Measurements from ENCODE around the gene JARID2. TPM values are rescaled to one million over a fixed set of nuclear protein-coding genes. Genes with fewer than 3 reads are reported as not detected.
A peak's percentile ranks its signal among the peaks of the same experiment; 100 is the strongest.

Gene JARID2
- total RNA-seq, 2 experiments from 2014 or later, result 30.0 to 42.4 TPM

DNA sequence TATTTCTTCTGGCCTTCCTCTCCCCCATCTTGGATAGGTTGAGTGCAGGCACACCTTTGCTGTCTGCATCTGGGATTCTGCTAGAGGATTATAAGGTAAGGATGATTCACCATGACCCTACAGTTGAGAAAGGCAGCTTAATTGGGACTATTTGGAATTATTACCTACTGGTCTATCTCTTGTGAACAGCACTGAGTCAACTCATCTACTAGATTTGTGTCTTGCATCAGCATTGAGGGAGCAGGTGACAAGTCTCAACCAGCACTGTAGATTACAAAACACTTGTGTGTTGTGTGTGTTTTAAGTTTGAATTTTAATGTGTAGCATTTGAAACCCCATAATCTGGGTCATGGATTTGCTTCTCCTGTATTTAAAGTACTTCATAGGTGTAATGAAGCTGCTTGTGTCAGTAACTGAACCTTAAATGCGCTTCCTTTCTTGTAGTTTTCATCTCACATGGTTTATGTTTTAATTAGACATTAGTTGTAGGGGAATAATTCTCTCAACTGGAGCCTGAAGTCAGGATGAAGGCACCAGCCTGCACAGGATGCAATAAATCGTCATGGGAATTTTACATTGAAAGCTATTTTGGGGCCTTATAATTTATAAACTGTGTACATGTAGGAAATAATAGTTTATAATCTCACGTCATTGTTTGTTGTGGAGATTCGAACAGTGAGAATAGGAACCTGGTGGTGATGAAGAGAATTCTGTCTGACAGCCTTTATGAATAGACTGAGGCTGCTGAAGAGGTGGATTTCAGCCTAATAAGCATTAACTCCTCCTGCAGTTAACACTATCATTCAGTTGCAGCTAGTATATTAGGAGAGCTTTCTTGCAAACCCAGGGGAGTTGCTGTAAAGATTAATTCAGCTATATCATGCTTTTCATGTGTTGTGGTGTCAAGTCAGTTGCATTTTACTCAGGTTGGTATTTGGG, 125.1 kb downstream of the JARID2 start:
- no peak overlapping the region for H3K4me3 Mint-ChIP-seq
- ATAC-seq (no peak), DNase-seq (no peak)
- H3K36me3 Mint-ChIP-seq, result peaks cover 24% of the 10 kb centered on the region
- no peak overlapping the region for H3K27ac Mint-ChIP-seq
- no peaks in the 10 kb centered on the region for H3K9me3 Mint-ChIP-seq (ENCODE audit: low read depth)
- no peaks in the 10 kb centered on the region for H3K27me3 Mint-ChIP-seq
- CTCF ChIA-PET, result interaction anchor here (0.9 to 1.5 kb wide), 2 partner anchors 10 to 17 kb away, joined by 3 read pairs; no protein-coding TSS in a partner anchor
- peaks cover 40% of the 10 kb centered on the region for H3K4me1 Mint-ChIP-seq

DNA sequence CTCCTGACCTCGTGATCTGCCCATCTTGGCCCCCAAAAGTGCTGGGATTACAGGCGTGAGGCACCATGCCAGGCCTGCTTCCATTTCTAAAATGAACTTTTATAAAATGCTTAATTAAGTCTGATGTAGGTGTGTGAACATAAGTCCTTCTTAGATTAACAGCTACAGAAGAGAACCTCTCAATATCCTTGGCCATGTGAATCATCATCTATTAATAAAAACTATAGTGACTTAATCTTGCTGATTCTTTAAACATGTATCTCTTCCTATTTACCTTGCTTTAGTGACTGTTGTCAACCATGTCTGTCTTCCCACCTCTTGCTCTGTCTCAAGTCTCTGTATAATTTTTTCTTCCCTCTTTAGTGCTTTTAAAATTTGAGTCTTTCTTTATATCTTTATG, 127.1 kb downstream of the JARID2 start:
- CTCF ChIA-PET, result no interaction called here
- DNase-seq, result no peak
- Mint-ChIP-seq H3K36me3 (peaks cover 27% of the 10 kb centered on the region), H3K9me3 (ENCODE audit: low read depth) (no peaks in the 10 kb centered on the region), H3K27me3 (no peaks in the 10 kb centered on the region), H3K4me1 (peaks cover 27% of the 10 kb centered on the region), H3K4me3 (no peak overlapping the region), H3K27ac (no peak overlapping the region)
- no peak for ATAC-seq

DNA sequence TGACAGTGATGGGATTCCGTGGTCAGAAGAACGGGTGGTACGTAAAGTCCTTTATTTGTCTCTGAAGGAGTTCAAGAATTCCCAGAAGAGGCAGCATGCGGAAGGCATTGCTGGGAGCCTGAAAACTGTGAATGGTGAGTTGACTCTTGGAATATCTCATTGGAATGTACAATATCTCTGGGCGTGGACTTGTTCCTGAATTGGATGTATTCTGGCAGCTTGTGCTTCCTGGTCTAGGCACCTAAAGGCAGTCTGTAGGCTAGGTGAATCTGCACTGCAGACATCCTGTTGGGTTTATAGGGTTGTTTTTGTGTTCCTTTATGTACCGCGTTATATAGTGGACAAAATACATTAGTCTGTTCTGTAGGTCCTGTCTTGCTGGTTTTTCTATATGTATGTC, 128.2 kb downstream of the JARID2 start:
- ATAC-seq, result no peak
- DNase-seq, result no peak
- Mint-ChIP-seq H3K27me3 (no peaks in the 10 kb centered on the region), H3K4me3 (no peak overlapping the region), H3K4me1 (peaks cover 22% of the 10 kb centered on the region), H3K9me3 (ENCODE audit: low read depth) (no peaks in the 10 kb centered on the region), H3K36me3 (peaks cover 22% of the 10 kb centered on the region), H3K27ac (no peak overlapping the region)
- CTCF ChIA-PET, result no interaction called here

GRCh38 chr6:15375018-15375417, 129.1 kb downstream of the JARID2 start:
- H3K27me3 Mint-ChIP-seq, result no peaks in the 10 kb centered on the region
- CTCF ChIA-PET, result no interaction called here
- DNase-seq, result no peak
- H3K4me1 Mint-ChIP-seq, result peaks cover 19% of the 10 kb centered on the region
- no peak overlapping the region for H3K27ac Mint-ChIP-seq
- no peak overlapping the region for H3K4me3 Mint-ChIP-seq
- H3K9me3 Mint-ChIP-seq (ENCODE audit: low read depth), result no peaks in the 10 kb centered on the region
- H3K36me3 Mint-ChIP-seq, result peaks cover 20% of the 10 kb centered on the region
- ATAC-seq, result no peak

DNA sequence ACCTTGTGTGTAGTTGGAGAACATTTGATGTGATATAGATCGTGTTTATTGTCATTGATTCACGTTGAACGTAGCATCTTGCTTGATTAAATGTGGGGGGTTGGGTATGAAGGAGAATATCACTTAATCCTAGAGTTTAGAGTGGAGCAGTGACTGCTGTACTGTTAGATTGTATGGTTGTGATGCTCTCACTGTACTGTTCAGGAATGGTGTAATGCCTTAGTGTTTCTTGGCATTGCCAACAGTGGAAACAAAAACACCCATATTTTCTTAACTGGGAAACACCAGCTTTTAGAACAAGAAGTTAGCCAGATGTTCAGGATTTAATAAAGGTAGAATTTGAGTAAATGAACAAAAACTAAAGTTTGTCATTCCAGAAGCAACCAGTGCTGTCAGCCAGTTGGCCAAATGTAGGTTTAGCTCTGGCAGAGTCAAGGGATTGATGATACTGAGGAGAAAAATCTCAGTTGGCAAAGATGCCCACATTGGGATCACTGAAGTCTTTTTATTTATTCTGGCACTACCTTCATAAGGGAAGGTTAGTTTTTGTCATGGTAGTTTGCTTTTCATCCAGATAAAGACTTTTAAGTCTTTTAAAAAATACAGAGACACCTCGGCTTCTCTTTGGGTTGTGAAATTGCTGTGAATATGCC, 129.9 kb downstream of the JARID2 start:
- Mint-ChIP-seq H3K36me3 (peaks cover 20% of the 10 kb centered on the region), H3K4me3 (no peak overlapping the region), H3K4me1 (peaks cover 19% of the 10 kb centered on the region), H3K27me3 (no peaks in the 10 kb centered on the region), H3K27ac (no peak overlapping the region), H3K9me3 (ENCODE audit: low read depth) (no peaks in the 10 kb centered on the region)
- no peak for DNase-seq
- CTCF ChIA-PET, result no interaction called here
- no peak for ATAC-seq

GRCh38 chr6:15376900-15377487, 131.1 kb downstream of the JARID2 start:
- Mint-ChIP-seq H3K9me3 (ENCODE audit: low read depth) (no peaks in the 10 kb centered on the region), H3K4me1 (peaks cover 16% of the 10 kb centered on the region), H3K36me3 (peaks cover 20% of the 10 kb centered on the region), H3K4me3 (no peak overlapping the region), H3K27ac (no peak overlapping the region), H3K27me3 (no peaks in the 10 kb centered on the region)
- DNase-seq (no peak), ATAC-seq (no peak)
- CTCF ChIA-PET, result no interaction called here

GRCh38 chr6:15378272-15378671, 132.4 kb downstream of the JARID2 start:
- Mint-ChIP-seq H3K27ac (peak overlapping the region; percentile 16), H3K27me3 (no peaks in the 10 kb centered on the region), H3K9me3 (ENCODE audit: low read depth) (no peaks in the 10 kb centered on the region), H3K4me3 (no peak overlapping the region), H3K36me3 (peaks cover 19% of the 10 kb centered on the region), H3K4me1 (peaks cover 17% of the 10 kb centered on the region)
- DNase-seq (no peak), ATAC-seq (no peak)
- CTCF ChIA-PET, result no interaction called here

- H3K36me3 Mint-ChIP-seq, result peaks cover 19% of the 10 kb centered on the region
- ATAC-seq, result no peak
- CTCF ChIA-PET, result interaction anchor here (1.0 kb wide), 1 partner anchor 11 kb away, joined by 4 read pairs; no protein-coding TSS in a partner anchor
- no peaks in the 10 kb centered on the region for H3K27me3 Mint-ChIP-seq
- no peak overlapping the region for H3K27ac Mint-ChIP-seq
- DNase-seq, result no peak
- H3K9me3 Mint-ChIP-seq (ENCODE audit: low read depth), result no peaks in the 10 kb centered on the region
- no peak overlapping the region for H3K4me3 Mint-ChIP-seq
- H3K4me1 Mint-ChIP-seq, result peaks cover 17% of the 10 kb centered on the region
These were observed 133.0 kb downstream of the JARID2 start for GRCh38 chr6:15378866-15379265.

- no peak overlapping the region for H3K4me3 Mint-ChIP-seq
- no peaks in the 10 kb centered on the region for H3K9me3 Mint-ChIP-seq (ENCODE audit: low read depth)
- peaks cover 24% of the 10 kb centered on the region for H3K4me1 Mint-ChIP-seq
- CTCF ChIA-PET, result no interaction called here
- no peak for DNase-seq
- H3K27me3 Mint-ChIP-seq, result no peaks in the 10 kb centered on the region
- H3K36me3 Mint-ChIP-seq, result peaks cover 17% of the 10 kb centered on the region
- no peak for ATAC-seq
- no peak overlapping the region for H3K27ac Mint-ChIP-seq
These were observed 134.5 kb downstream of the JARID2 start for GRCh38 chr6:15380351-15380750.

GRCh38 chr6:15382089-15382488, 136.2 kb downstream of the JARID2 start:
- peaks cover 35% of the 10 kb centered on the region for H3K4me1 Mint-ChIP-seq
- no peaks in the 10 kb centered on the region for H3K9me3 Mint-ChIP-seq (ENCODE audit: low read depth)
- CTCF ChIA-PET, result interaction anchor here (0.9 kb wide), 1 partner anchor 12 kb away, joined by 3 read pairs; no protein-coding TSS in a partner anchor
- DNase-seq (no peak), ATAC-seq (no peak)
- H3K27ac Mint-ChIP-seq, result no peak overlapping the region
- no peak overlapping the region for H3K4me3 Mint-ChIP-seq
- H3K36me3 Mint-ChIP-seq, result peaks cover 7% of the 10 kb centered on the region
- no peaks in the 10 kb centered on the region for H3K27me3 Mint-ChIP-seq

DNA sequence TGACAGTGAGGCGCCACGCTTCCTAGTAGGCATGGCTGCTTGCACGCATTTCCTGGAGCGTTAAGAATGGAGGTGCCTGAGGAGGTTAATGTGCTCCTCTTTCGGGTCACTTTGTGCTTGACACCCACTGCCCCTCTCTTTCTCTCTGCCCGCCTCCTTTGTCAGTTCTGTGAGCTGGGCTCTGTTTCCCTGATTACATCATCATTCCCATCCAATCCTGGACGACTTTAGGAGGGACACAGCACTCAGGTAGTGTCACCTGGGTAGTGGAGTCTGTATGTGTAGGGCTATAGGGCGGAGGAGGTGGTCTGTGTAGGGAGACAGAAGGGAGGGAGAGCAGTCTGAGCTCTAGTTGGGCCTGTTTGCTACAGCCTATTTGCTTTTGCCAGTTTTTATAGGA, 136.8 kb downstream of the JARID2 start:
- H3K27ac Mint-ChIP-seq, result no peak overlapping the region
- no peak overlapping the region for H3K4me3 Mint-ChIP-seq
- H3K9me3 Mint-ChIP-seq (ENCODE audit: low read depth), result no peaks in the 10 kb centered on the region
- CTCF ChIA-PET, result no interaction called here
- H3K36me3 Mint-ChIP-seq, result peaks cover 4% of the 10 kb centered on the region
- no peaks in the 10 kb centered on the region for H3K27me3 Mint-ChIP-seq
- peaks cover 40% of the 10 kb centered on the region for H3K4me1 Mint-ChIP-seq
- DNase-seq (no peak), ATAC-seq (no peak)

- H3K27me3 Mint-ChIP-seq, result no peaks in the 10 kb centered on the region
- no peaks in the 10 kb centered on the region for H3K9me3 Mint-ChIP-seq (ENCODE audit: low read depth)
- H3K4me3 Mint-ChIP-seq, result no peak overlapping the region
- H3K27ac Mint-ChIP-seq, result no peak overlapping the region
- no peak for DNase-seq
- CTCF ChIA-PET, result no interaction called here
- peaks cover 55% of the 10 kb centered on the region for H3K4me1 Mint-ChIP-seq
- peaks cover 2% of the 10 kb centered on the region for H3K36me3 Mint-ChIP-seq
- ATAC-seq, result no peak
These were observed 139.0 kb downstream of the JARID2 start for GRCh38 chr6:15384901-15385300.

- Mint-ChIP-seq H3K4me3 (no peak overlapping the region), H3K36me3 (peaks cover 2% of the 10 kb centered on the region), H3K4me1 (peaks cover 58% of the 10 kb centered on the region), H3K27ac (no peak overlapping the region), H3K9me3 (ENCODE audit: low read depth) (no peaks in the 10 kb centered on the region), H3K27me3 (no peaks in the 10 kb centered on the region)
- CTCF ChIA-PET, result no interaction called here
- DNase-seq (no peak), ATAC-seq (no peak)
These were observed 139.7 kb downstream of the JARID2 start for GRCh38 chr6:15385521-15385920.
